Tibial nerve (tissue), 4 donors: Measurements from ENCODE around the gene ARHGAP26. TPM values are rescaled to one million over a fixed set of nuclear protein-coding genes. Genes with fewer than 3 reads are reported as not detected.

Experiments used
- DNase-seq, 2 donors: peaks; one replicate each; pipeline ENCODE4 v3.0.0-alpha.2; 2019; ENCODE audit warnings: low spot score in 2 of 2
- H3K27ac ChIP-seq, 4 donors: fragments of 200-600 bp; sonication (generic) in 3 of 4; one replicate each; pipeline ENCODE4 v1.5.1; 2017 to 2019; ENCODE audit warnings: mild to moderate bottlenecking in 1 of 4
- H3K27me3 ChIP-seq, 2 donors: fragments of 200-600 bp; sonication (generic) in 1 of 2; one replicate each; pipeline versions ENCODE4 v1.5.1 to v1.6.0; 2017 to 2019
- H3K36me3 ChIP-seq, 3 donors: fragments of 200-600 bp; sonication (generic); one replicate each; pipeline ENCODE4 v1.5.1; 2018 to 2019
- H3K4me1 ChIP-seq, 4 donors: fragments of 200-600 bp; sonication (generic) in 3 of 4; one replicate each; pipeline ENCODE4 v1.5.1; 2017 to 2019
- H3K4me3 ChIP-seq, 4 donors: fragments of 200-600 bp; sonication (generic) in 3 of 4; one replicate each; pipeline ENCODE4 v1.5.1; 2017 to 2019; ENCODE audit warnings: mild to moderate bottlenecking in 1 of 4, moderate library complexity in 1 of 4
- H3K9me3 ChIP-seq, 4 donors: fragments of 200-600 bp; sonication (generic) in 3 of 4; one replicate each; pipeline ENCODE4 v1.5.1; 2017 to 2019
- EP300 ChIP-seq, 2 donors: sonication (generic); formaldehyde crosslinking; IDR thresholded peaks; one replicate each; pipeline ENCODE4 v1.6.1; 2017; ENCODE audit warnings: antibody characterized with exemption in 2 of 2, mild to moderate bottlenecking in 1 of 2
- POLR2A ChIP-seq, 2 donors: fragments of 450-650 bp; IDR thresholded peaks; one replicate each; pipeline ENCODE4 v1.6.1; 2017; ENCODE audit warnings: antibody characterized with exemption in 2 of 2, mild to moderate bottlenecking in 2 of 2, moderate library complexity in 2 of 2
- WGBS, 2 donors: methylation state at CpG; one replicate each; pipeline ENCODE4 v1.1.5; 2018; 5-methylcytosine and 5-hydroxymethylcytosine counted together
- total RNA-seq, 4 donors: library from RNA; depleted of rRNA; stranded (reverse); fragments of >200 nt; gene quantifications; one replicate each; pipeline ENCODE4 v1.1.0, GENCODE V29; 2016
- TF ChIP-seq, protein P1 (sequence below), 5 experiments: fragments of 200-600 bp in 3 of 5; fragments of 450-650 bp in 2 of 5; sonication (generic) in 3 of 5; IDR thresholded peaks; one replicate each; pipeline ENCODE4 v1.5.1; 2016 to 2019; ENCODE audit warnings: antibody characterized with exemption in 5 of 5, mild to moderate bottlenecking in 3 of 5, moderate library complexity in 2 of 5

ARHGAP26 gene
- total RNA-seq, 4 donors from 2014 or later, result 33.7 to 77.8 (median 57.8) TPM

DNA sequence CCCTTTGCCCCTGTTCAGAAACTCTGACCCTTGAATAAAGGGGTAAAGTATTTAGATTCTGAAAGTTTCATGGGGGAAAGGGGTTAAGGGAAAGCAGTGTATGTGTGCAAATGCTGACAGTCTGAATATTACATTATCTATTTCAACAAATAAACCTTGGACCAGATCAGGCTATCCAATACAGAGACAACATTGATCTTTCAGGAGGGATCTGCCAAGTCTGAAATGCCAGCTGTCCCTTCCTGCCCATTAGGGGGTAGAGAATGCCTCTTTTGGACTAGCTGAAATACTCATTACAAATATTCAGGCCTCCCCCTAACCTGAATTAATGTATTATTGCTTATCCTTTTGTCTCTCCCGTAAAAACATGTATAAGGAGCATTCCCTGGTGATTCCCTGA is 413.8 kb downstream of the ARHGAP26 start:
- Histone ChIP-seq H3K27me3 (no peaks in the 10 kb centered on the region), H3K4me3 (no peak overlapping the region), H3K36me3 (peaks cover 0 to 4% (median 0%) of the 10 kb centered on the region in 3 donors), H3K4me1 (peaks cover 2 to 61% (median 15%) of the 10 kb centered on the region in 4 donors), H3K9me3 (no peaks in the 10 kb centered on the region), H3K27ac (no peak overlapping the region)
- no peak for DNase-seq
- TF ChIP-seq POLR2A (IDR thresholded peaks at IDR 0.05) (no peak), EP300 (IDR thresholded peaks at IDR 0.05) (no peak)
- TF ChIP-seq, protein P1, sequence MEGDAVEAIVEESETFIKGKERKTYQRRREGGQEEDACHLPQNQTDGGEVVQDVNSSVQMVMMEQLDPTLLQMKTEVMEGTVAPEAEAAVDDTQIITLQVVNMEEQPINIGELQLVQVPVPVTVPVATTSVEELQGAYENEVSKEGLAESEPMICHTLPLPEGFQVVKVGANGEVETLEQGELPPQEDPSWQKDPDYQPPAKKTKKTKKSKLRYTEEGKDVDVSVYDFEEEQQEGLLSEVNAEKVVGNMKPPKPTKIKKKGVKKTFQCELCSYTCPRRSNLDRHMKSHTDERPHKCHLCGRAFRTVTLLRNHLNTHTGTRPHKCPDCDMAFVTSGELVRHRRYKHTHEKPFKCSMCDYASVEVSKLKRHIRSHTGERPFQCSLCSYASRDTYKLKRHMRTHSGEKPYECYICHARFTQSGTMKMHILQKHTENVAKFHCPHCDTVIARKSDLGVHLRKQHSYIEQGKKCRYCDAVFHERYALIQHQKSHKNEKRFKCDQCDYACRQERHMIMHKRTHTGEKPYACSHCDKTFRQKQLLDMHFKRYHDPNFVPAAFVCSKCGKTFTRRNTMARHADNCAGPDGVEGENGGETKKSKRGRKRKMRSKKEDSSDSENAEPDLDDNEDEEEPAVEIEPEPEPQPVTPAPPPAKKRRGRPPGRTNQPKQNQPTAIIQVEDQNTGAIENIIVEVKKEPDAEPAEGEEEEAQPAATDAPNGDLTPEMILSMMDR (IDR thresholded peaks at IDR 0.05), result no peak
- WGBS, 2 donors, result 82% methylated on average over 1 of the region's 1 CpG

DNA sequence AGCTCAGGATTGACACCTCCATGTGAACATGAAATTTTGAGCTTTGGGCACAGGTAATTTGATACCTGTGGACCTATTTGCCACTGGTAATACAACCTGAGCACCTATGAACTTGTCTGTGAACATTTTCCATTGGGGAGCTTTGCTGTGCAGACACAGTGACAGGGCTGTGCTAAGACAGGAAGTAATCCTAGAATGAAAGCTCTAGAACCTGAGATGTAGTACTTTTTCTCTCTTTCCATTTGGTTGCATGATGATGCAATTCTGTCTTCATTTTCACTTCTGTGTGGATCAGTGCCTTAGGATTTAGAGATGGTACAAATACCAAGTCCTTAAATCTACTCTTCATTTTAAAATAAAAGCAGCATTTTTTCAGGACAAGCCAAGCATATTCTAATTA is 416.4 kb downstream of the ARHGAP26 start:
- Histone ChIP-seq H3K9me3 (peaks cover 0 to 9% (median 1%) of the 10 kb centered on the region in 4 donors), H3K4me1 (peaks cover 2 to 61% (median 15%) of the 10 kb centered on the region in 4 donors), H3K27me3 (no peaks in the 10 kb centered on the region), H3K27ac (no peak overlapping the region), H3K4me3 (no peak overlapping the region), H3K36me3 (no peaks in the 10 kb centered on the region)
- DNase-seq, result no peak
- no peak for TF ChIP-seq EP300 (IDR thresholded peaks at IDR 0.05)
- no peak for TF ChIP-seq POLR2A (IDR thresholded peaks at IDR 0.05)
- TF ChIP-seq, protein P1 (IDR thresholded peaks at IDR 0.05), result no peak

DNA sequence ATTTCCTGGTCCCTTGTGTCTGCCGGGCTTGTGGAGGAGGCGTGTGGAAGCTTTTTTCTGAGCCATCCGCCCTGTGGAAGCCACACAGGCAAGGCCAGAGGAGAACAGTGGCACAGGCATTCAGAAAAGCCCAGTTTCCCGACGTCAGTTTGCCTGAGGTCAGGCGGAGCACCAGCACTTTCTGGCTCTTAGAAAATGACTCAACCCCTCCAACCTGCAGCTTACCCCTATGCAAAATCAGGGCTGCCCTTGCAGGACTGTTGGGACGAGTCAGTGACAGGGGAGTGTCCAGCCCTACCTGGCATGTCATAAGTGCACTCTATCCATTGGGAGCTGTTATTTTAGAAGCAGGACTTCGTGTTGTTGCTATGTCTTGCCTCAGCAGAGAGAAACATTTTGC is 417.3 kb downstream of the ARHGAP26 start:
- no peak for DNase-seq
- 57 to 62% methylated on average over 8 of the region's 8 CpGs for WGBS, 2 donors
- no peak overlapping the region for H3K27ac ChIP-seq
- TF ChIP-seq EP300 (IDR thresholded peaks at IDR 0.05) (no peak), POLR2A (IDR thresholded peaks at IDR 0.05) (no peak)
- peaks cover under 1 to 63% (median 14%) of the 10 kb centered on the region in 4 donors for H3K4me1 ChIP-seq
- no peak overlapping the region for H3K4me3 ChIP-seq
- H3K36me3 ChIP-seq, result no peaks in the 10 kb centered on the region
- no peaks in the 10 kb centered on the region for H3K27me3 ChIP-seq
- H3K9me3 ChIP-seq, result peaks cover 0 to 9% (median 1%) of the 10 kb centered on the region in 4 donors

DNA sequence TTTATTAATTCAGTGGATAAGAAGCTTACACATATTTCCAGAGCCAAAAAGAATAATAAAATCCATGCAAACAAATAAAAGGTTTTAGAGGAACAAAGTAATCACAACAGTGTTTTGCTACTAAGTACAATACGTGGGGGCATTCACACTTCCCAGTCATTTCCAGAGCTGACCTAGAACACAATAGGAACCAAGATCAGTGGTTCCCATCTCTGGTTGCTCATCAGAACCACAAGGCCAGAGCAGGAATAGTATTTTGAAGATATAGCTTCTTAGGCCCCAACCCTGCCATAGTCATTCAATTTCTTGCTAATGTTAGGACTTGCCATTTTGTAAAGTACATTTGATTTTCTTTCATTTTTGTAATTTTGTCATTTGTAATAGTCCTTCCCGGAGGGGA is 417.9 kb downstream of the ARHGAP26 start:
- DNase-seq, result no peak
- peaks cover 0 to 61% (median 13%) of the 10 kb centered on the region in 4 donors for H3K4me1 ChIP-seq
- no peak overlapping the region for H3K4me3 ChIP-seq
- 88 to 100% methylated on average over 2 of the region's 2 CpGs for WGBS, 2 donors
- H3K27me3 ChIP-seq, result no peaks in the 10 kb centered on the region
- H3K27ac ChIP-seq, result no peak overlapping the region
- H3K9me3 ChIP-seq, result peaks cover 0 to 9% (median 1%) of the 10 kb centered on the region in 4 donors
- H3K36me3 ChIP-seq, result no peaks in the 10 kb centered on the region
- TF ChIP-seq, protein P1 (IDR thresholded peaks at IDR 0.05), result no peak
- TF ChIP-seq POLR2A (IDR thresholded peaks at IDR 0.05), result no peak

DNA sequence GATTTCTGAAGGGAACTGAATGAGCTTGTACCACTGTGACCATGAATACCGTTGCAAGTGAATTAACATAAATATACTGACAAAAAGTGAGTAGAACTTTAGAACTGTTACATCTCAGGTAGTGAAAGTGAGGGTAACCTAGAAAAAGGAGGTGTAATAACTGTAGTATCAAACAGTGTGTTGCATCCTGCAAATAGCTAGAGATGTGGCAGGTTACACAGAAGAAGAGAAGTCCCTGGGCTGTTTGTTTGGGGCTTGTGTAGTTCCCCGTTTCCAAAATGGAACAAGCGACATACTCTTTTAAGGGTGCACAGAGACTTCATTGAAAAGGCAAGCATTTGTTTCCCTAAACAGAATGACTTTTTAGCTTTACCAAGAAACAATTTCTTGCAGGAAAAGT is 418.5 kb downstream of the ARHGAP26 start:
- Histone ChIP-seq H3K4me3 (no peak overlapping the region), H3K4me1 (peaks cover 0 to 55% (median 11%) of the 10 kb centered on the region in 4 donors), H3K36me3 (no peaks in the 10 kb centered on the region), H3K9me3 (peaks cover 0 to 9% (median 1%) of the 10 kb centered on the region in 4 donors), H3K27me3 (no peaks in the 10 kb centered on the region), H3K27ac (peak overlapping the region in 1 of 4 donors; percentile 40)
- 42 to 55% methylated on average over 3 of the region's 3 CpGs for WGBS, 2 donors
- TF ChIP-seq, protein P1 (IDR thresholded peaks at IDR 0.05), result no peak
- TF ChIP-seq EP300 (IDR thresholded peaks at IDR 0.05), result no peak
- TF ChIP-seq POLR2A (IDR thresholded peaks at IDR 0.05), result no peak
- no peak for DNase-seq
